ENCODE measurements around the gene KDM3A.

GRCh38 chr2:86445436-86445835 lies 4.3 kb downstream of the KDM3A start:
- no peak for TF ChIP-seq CTCF (IDR thresholded peaks at IDR 0.05)
- TF ChIP-seq POLR2A (IDR thresholded peaks at IDR 0.05): no peak
